Astrocyte of the hippocampus (primary cell): Measurements from ENCODE around the gene RAD52.

Experiments
- DNase-seq: peaks from one replicate; pipeline ENCODE4 v3.0.0; 2011; ENCODE audit warnings: low read depth, low spot score

Gene RAD52

GRCh38 chr12:870378-870777 is 79.1 kb downstream of the RAD52 start:
- DNase-seq, result no peak

GRCh38 chr12:868722-869121 is 80.8 kb downstream of the RAD52 start:
- no peak for DNase-seq

DNA sequence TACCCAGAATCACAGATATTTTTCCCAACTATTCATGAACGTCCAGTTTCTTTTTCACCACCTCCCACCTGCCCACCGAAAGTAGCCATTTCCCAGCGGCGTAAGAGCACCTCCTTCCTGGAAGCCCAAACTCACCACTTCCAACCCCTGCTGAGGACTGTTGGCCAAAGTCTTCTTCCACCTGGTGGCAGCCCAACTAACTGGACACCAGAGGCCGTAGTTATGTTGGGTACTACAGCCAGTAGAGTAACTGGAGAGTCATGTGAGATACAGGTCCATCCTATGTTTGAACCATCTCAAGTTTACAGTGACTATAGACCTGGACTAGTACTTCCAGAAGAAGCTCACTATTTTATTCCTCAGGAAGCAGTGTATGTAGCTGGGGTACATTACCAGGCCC is 81.6 kb downstream of the RAD52 start:
- DNase-seq, result no peak

DNA sequence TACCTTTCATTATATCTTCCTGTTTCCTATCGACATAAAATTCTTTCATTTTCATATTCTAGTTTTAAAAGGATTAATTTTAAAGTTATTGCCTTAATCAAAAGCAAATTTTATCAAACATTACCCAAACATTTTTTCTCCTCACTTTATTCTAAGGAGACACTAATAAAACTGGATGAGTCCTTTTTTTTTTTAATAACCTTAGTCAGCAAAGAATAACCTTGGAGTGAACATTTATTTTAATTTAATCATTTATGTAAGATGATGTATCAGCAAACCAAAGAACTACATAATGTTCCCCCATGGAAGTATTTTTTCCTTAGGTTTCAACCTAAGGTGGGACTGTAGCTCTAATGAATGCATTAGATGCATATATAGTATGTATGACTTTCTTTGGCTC is 83.9 kb downstream of the RAD52 start:
- no peak for DNase-seq

DNA sequence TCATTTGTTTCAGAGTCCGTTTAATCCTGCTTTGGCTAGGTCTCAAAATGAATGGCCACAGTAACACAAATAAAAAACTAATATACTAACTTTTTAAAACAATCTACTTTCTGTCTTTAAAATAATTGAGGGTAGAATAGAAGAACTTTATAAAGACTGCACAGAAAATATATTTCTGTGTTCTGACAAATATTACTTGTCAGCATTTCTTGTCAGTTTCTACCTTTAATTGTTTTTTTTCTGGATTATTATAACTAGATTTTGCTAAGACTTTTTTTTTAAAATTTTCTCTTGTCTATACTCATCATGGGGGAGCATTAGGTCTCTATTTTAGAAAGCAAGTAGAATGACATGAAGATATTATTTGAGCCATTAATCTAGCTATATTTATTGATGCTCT is 86.2 kb downstream of the RAD52 start:
- DNase-seq, result no peak

DNA sequence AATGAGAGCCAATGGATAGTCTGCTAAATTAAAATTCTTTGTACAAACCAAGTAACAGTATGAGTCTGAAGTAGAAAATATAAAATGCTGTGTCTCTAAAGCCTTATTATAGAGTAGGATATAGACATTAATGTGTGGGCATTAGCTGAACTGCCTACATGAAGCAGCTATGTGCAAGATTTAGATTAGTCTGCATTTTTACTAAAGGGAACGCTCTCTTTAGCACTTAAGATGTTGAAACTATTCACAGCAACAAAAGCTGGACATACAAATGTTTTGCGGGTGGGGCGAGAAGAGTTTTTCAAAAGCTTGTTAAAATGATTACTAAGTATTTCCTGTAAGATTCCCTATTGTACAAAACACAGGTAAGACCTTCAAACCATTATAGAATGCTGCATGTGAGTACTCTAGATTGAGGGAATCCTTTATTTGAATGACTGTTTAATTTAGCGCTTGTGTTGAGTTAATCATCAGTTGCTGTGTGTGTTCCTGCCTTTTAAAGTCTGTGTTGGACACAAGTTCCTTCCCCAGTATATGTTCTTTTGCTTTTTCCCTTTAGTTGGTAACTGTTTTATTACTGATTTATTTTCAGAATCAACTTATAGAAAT is 87.1 kb downstream of the RAD52 start:
- DNase-seq, result no peak
